GM12878 (cell line): ENCODE measurements around the gene NFYA. TPM values are rescaled to one million over a fixed set of nuclear protein-coding genes. Genes with fewer than 3 reads are reported as not detected.

Experiments
- ATAC-seq: fragments of 200-7000 bp; cut with Tn5 transposase; 3 replicates; pipeline ENCODE4 v1.9.1; 2020; ENCODE audit warnings: mild to moderate bottlenecking, moderate library complexity
- BruUV-seq: library from RNA; stranded (reverse); fragments of 400-500 nt; replicated peaks from 2 replicates; lab custom pipeline; 2021; lab: Mats Ljungman, UMichigan
- CTCF ChIA-PET: fragments of 300-600 bp; sonication (Branson Sonifier 250); formaldehyde crosslinking; extraction: SDS; loops from one replicate; lab custom pipeline; 2021; ENCODE audit warnings: inconsistent platforms; lab: Yijun Ruan, JAX
- POLR2A ChIA-PET: fragments of 350-600 bp; formaldehyde crosslinking; extraction: SDS; loops from one replicate; lab custom pipeline; 2021; ENCODE audit warnings: inconsistent platforms; lab: Charles Lee
- RAD21 ChIA-PET: fragments of 300-600 bp; sonication (Branson Sonifier 250); formaldehyde crosslinking; loops from one replicate; lab custom pipeline; 2023; ENCODE audit warnings: antibody characterized with exemption; ENCODE audit not compliant: unreplicated experiment; lab: Charles Lee
- SMC1A ChIA-PET: fragments of 300-600 bp; sonication (Branson Sonifier 250); formaldehyde crosslinking; loops from one replicate; lab custom pipeline; 2023; ENCODE audit not compliant: unreplicated experiment, uncharacterized antibody; lab: Charles Lee
- DNase-seq: peaks from one replicate; pipeline ENCODE4 v3.0.0-alpha.2; 2011; ENCODE audit warnings: low read depth, low spot score
- FAIRE-seq: peaks from 3 replicates; lab custom pipeline; 2011; peaks lifted over from hg19 to GRCh38; lab: Jason Lieb, UNC
- H2AFZ ChIP-seq: 2 replicates; pipeline ENCODE4 v1.6.0; 2011; ENCODE audit warnings: low read depth, low read length, control low read depth; ENCODE audit not compliant: control insufficient read depth
- H3K27ac ChIP-seq: 2 replicates; pipeline ENCODE4 v1.5.1; 2011; ENCODE audit warnings: control low read depth; ENCODE audit not compliant: control insufficient read depth, insufficient read depth
- H3K27me3 ChIP-seq, 2 experiments: replicated peaks in 1 of 2; 2 replicates each; pipeline versions ENCODE4 v1.6.0 to v1.6.1; 2011; ENCODE audit warnings: low read length in 1 of 2; ENCODE audit not compliant: control insufficient read depth in 2 of 2, insufficient read depth in 2 of 2
- H3K36me3 ChIP-seq, 2 experiments: 2 replicates each; pipeline ENCODE4 v1.5.1; 2011; ENCODE audit warnings: low read length in 1 of 2; ENCODE audit not compliant: control insufficient read depth in 2 of 2, insufficient read depth in 2 of 2
- H3K4me1 ChIP-seq: 2 replicates; pipeline ENCODE4 v1.6.1; 2011; ENCODE audit warnings: mild to moderate bottlenecking, low read length, moderate library complexity, mixed read lengths; ENCODE audit not compliant: control insufficient read depth, insufficient read depth
- H3K4me2 ChIP-seq: 2 replicates; pipeline ENCODE4 v1.6.0; 2011; ENCODE audit warnings: control low read depth; ENCODE audit not compliant: control insufficient read depth, insufficient read depth
- H3K4me3 ChIP-seq: fragments of 200-600 bp; sonication (generic); 2 replicates; pipeline ENCODE4 v1.5.1; 2016
- H3K79me2 ChIP-seq: 2 replicates; pipeline ENCODE4 v1.6.0; 2011; ENCODE audit warnings: low read length; ENCODE audit not compliant: control insufficient read depth, insufficient read depth
- H3K9ac ChIP-seq: 2 replicates; pipeline ENCODE4 v1.8.0; 2011; ENCODE audit warnings: low read length, control low read depth, mixed read lengths; ENCODE audit not compliant: control insufficient read depth, insufficient read depth
- H3K9me3 ChIP-seq: replicated peaks from 3 replicates; pipeline ENCODE4 v1.5.1; 2011; ENCODE audit warnings: mild to moderate bottlenecking, low read length; ENCODE audit not compliant: control insufficient read depth, insufficient read depth
- H4K20me1 ChIP-seq: 2 replicates; pipeline ENCODE4 v1.6.0; 2011; ENCODE audit not compliant: control insufficient read depth, insufficient read depth
- ATF7 ChIP-seq: fragments of 450-650 bp; IDR thresholded peaks from 2 replicates; pipeline ENCODE4 v1.6.1; 2016; ENCODE audit warnings: low read depth, mild to moderate bottlenecking
- BMI1 ChIP-seq: fragments of 450-650 bp; IDR thresholded peaks from 2 replicates; pipeline ENCODE4 v1.6.1; 2016; ENCODE audit warnings: mild to moderate bottlenecking, moderate library complexity, borderline replicate concordance
- CEBPB ChIP-seq, 2 experiments: fragments of 150-350 bp in 1 of 2; IDR thresholded peaks; 2 replicates each; pipeline ENCODE4 v1.6.1; 2012 to 2014; ENCODE audit warnings: low read depth in 2 of 2, low read length in 2 of 2, borderline replicate concordance in 1 of 2, inconsistent platforms in 1 of 2
- HDAC2 ChIP-seq: fragments of 200-600 bp; sonication (generic); IDR thresholded peaks from 2 replicates; pipeline ENCODE4 v1.6.1; 2017
- IKZF2 ChIP-seq, 2 experiments: fragments of 450-650 bp; IDR thresholded peaks; 2 replicates each; pipeline ENCODE4 v1.6.1; 2017; ENCODE audit warnings: mild to moderate bottlenecking in 2 of 2, moderate library complexity in 2 of 2
- KAT2A ChIP-seq: conservative IDR thresholded peaks from 2 replicates; pipeline ENCODE4 v1.6.1; 2011; ENCODE audit warnings: low read depth, low read length; ENCODE audit not compliant: control insufficient read depth
- RAD51 ChIP-seq: fragments of 450-650 bp; IDR thresholded peaks from 2 replicates; pipeline ENCODE4 v1.6.1; 2016; ENCODE audit warnings: moderate library complexity, mild to moderate bottlenecking, inconsistent platforms
- RB1 ChIP-seq: fragments of 450-650 bp; formaldehyde crosslinking; IDR thresholded peaks from 2 replicates; pipeline ENCODE4 v1.6.1; 2017; ENCODE audit warnings: mild to moderate bottlenecking, borderline replicate concordance
- SIN3A ChIP-seq: IDR thresholded peaks from 2 replicates; pipeline ENCODE4 v1.6.1; 2012; ENCODE audit warnings: low read depth, low read length, improper control_type of control experiment
- SIX5 ChIP-seq: IDR thresholded peaks from 2 replicates; pipeline ENCODE4 v1.6.1; 2011; ENCODE audit warnings: mild to moderate bottlenecking, low read depth, low read length, moderate library complexity; ENCODE audit not compliant: severe bottlenecking
- SPI1 ChIP-seq: IDR thresholded peaks from 2 replicates; pipeline ENCODE4 v1.6.1; 2011; ENCODE audit warnings: low read depth, mild to moderate bottlenecking, low read length, moderate library complexity, borderline replicate concordance; ENCODE audit not compliant: insufficient read depth
- SRF ChIP-seq, 2 experiments: IDR thresholded peaks; 2 replicates each; pipeline ENCODE4 v1.6.1; 2011; ENCODE audit warnings: low read depth in 2 of 2, low read length in 2 of 2, mild to moderate bottlenecking in 1 of 2, moderate library complexity in 1 of 2
- YBX1 ChIP-seq: fragments of 450-650 bp; IDR thresholded peaks from 2 replicates; pipeline ENCODE4 v1.6.1; 2016; ENCODE audit warnings: antibody characterized with exemption
- ZBED1 ChIP-seq: IDR thresholded peaks from 2 replicates; pipeline ENCODE4 v1.6.1; 2016; ENCODE audit warnings: borderline replicate concordance
- WGBS: methylation state at CpG from one replicate; pipeline ENCODE4 v1.1.6; 2016; ENCODE audit warnings: low lambda C conversion rate; ENCODE audit not compliant: insufficient replicate concordance, insufficient coverage; ENCODE audit errors: missing lambda C conversion rate; 5-methylcytosine and 5-hydroxymethylcytosine counted together
- in situ Hi-C: fragments of 300-500 bp; cut with MboI; formaldehyde crosslinking; loops from 9 replicates; pipeline ENCODE4 v1.14.3; 2018; ENCODE audit warnings: mixed read lengths
- intact Hi-C: fragments of 100-400 bp; cut with micrococcal nuclease; formaldehyde crosslinking; loops from one replicate; pipeline ENCODE4 v1.14.2; 2022; ENCODE audit not compliant: unreplicated experiment
- polyA plus RNA-seq, 11 experiments: library from polyadenylated mRNA; depleted of rRNA in 4 of 11; unstranded in 6 of 11; stranded (reverse) in 5 of 11; fragments of >200 nt; fragmentation: Nextera tagmentation in 4 of 11; fragmentation: Illumina TruSeq in 1 of 11; extraction: Ambion mirVana in 4 of 11; extraction: Trizol in 1 of 11; gene quantifications; 1 replicate in 1 of 11; 2 replicates in 10 of 11; pipeline versions ENCODE4 v1.2.1 to v1.2.3, GENCODE V29; 2011 to 2016; ENCODE audit warnings: inconsistent platforms in 2 of 11, missing spikeins in 2 of 11, low read depth in 1 of 11
- total RNA-seq, 4 experiments: library from RNA; depleted of rRNA in 3 of 4; stranded (reverse); fragments of >200 nt in 3 of 4; fragmentation: Illumina TruSeq in 1 of 4; extraction: Trizol in 1 of 4; gene quantifications; 2 replicates each; pipeline versions ENCODE4 v1.2.1 to v1.2.3, GENCODE V29; 2013 to 2021
- TF ChIP-seq, protein P1 (sequence below): fragments of 450-650 bp; IDR thresholded peaks from 2 replicates; pipeline ENCODE4 v1.6.1; 2017; ENCODE audit warnings: mild to moderate bottlenecking, low read depth, inconsistent platforms; ENCODE audit not compliant: poor library complexity, severe bottlenecking
- TF ChIP-seq, protein P2 (sequence below): fragments of 450-650 bp; IDR thresholded peaks from 2 replicates; pipeline ENCODE4 v1.6.1; 2018; ENCODE audit warnings: mild to moderate bottlenecking, low read depth, moderate library complexity; ENCODE audit not compliant: partially characterized antibody

Gene NFYA
- total and polyA plus RNA-seq, 10 of the 15 experiments (the other 5 are each of a cell fraction or from before 2014, with no cell fraction given) = 6.4 to 36.5 (median 19.1) TPM

GRCh38 chr6:41073203-41073967 lies 611 bp downstream of the NFYA start (continued):
- TF ChIP-seq YBX1 (no peak), RB1 (0 out of 2 replicates have a peak, but pooled peaks have one; percentile 29), SIN3A (peak; percentile 19; the same call in 1 of the 2 replicates), ZBED1 (0 out of 2 replicates have a peak, but pooled peaks have one; percentile 8), BMI1 (no peak), HDAC2 (peak; percentile 54; the same call in 1 of the 2 replicates)
- TF ChIP-seq, protein P1, sequence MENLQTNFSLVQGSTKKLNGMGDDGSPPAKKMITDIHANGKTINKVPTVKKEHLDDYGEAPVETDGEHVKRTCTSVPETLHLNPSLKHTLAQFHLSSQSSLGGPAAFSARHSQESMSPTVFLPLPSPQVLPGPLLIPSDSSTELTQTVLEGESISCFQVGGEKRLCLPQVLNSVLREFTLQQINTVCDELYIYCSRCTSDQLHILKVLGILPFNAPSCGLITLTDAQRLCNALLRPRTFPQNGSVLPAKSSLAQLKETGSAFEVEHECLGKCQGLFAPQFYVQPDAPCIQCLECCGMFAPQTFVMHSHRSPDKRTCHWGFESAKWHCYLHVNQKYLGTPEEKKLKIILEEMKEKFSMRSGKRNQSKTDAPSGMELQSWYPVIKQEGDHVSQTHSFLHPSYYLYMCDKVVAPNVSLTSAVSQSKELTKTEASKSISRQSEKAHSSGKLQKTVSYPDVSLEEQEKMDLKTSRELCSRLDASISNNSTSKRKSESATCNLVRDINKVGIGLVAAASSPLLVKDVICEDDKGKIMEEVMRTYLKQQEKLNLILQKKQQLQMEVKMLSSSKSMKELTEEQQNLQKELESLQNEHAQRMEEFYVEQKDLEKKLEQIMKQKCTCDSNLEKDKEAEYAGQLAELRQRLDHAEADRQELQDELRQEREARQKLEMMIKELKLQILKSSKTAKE = no peak

GRCh38 chr6:41073968-41074691 lies 1.4 kb downstream of the NFYA start:
- DNase-seq (no peak), ATAC-seq (no peak), FAIRE-seq (peak; percentile 73)
- H4K20me1 ChIP-seq = no peaks in the 10 kb centered on the region
- H3K27me3 ChIP-seq = no peaks in the 10 kb centered on the region
- peak overlapping the region; percentile 78 for H3K4me2 ChIP-seq
- ChIA-PET RAD21 (interaction anchor here (1.8 to 3.4 kb wide), 2 partner anchors 46 to 108 kb away, joined by 4 to 14 read pairs; no protein-coding TSS in a partner anchor), SMC1A (interaction anchor here (0.6 to 2.9 kb wide), 6 partner anchors 9 to 260 kb away, joined by 3 to 15 read pairs (median 4); no protein-coding TSS in a partner anchor), POLR2A (interaction anchor here (1.1 to 1.7 kb wide), 6 partner anchors 33 to 1857 kb away, joined by 3 to 4 read pairs (median 3); no protein-coding TSS in a partner anchor), CTCF (interaction anchor here (0.6 to 2.9 kb wide), 6 partner anchors 13 to 260 kb away, joined by 3 to 13 read pairs (median 5); no protein-coding TSS in a partner anchor)
- peak overlapping the region; percentile 3 for H2AFZ ChIP-seq
- H3K36me3 ChIP-seq = peaks cover 0 to 9% of the 10 kb centered on the region in 2 experiments; a peak in 1 of 4 replicates
- peak overlapping the region; percentile 94 for H3K9ac ChIP-seq
- no peaks in the 10 kb centered on the region for H3K9me3 ChIP-seq
- in situ Hi-C loops = no loop called here
- peaks cover 7% of the 10 kb centered on the region; the same call in 1 of the 2 replicates for H3K4me1 ChIP-seq
- WGBS = under 1% methylated on average over 11 of the region's 11 CpGs
- H3K4me3 ChIP-seq = peak overlapping the region; percentile 88
- intact Hi-C loops = loop anchor here (10.0 kb wide), 1 partner anchor 661 kb away; the partner anchor contains the start of gene TFEB
- BruUV-seq = TSS peak; percentile 74
- peaks cover 72% of the 10 kb centered on the region for H3K79me2 ChIP-seq
- peak overlapping the region; percentile 99 for H3K27ac ChIP-seq
- TF ChIP-seq IKZF2 (IDR thresholded peaks at IDR 0.05) (peak in 1 of 2 experiments; percentile 25; a peak in 2 of 4 replicates), SPI1 (peak; percentile 38; the same call in 1 of the 2 replicates), ATF7 (no peak), SRF (IDR thresholded peaks at IDR 0.05; ENCODE audit: low read depth in 2 of 2, low read length in 2 of 2) (no peak), KAT2A (no peak), RAD51 (no peak), SIX5 (no peak), CEBPB (IDR thresholded peaks at IDR 0.05; ENCODE audit: borderline replicate concordance in 1 of 2, low read depth in 2 of 2, low read length in 2 of 2) (no peak)
- TF ChIP-seq, protein P2, sequence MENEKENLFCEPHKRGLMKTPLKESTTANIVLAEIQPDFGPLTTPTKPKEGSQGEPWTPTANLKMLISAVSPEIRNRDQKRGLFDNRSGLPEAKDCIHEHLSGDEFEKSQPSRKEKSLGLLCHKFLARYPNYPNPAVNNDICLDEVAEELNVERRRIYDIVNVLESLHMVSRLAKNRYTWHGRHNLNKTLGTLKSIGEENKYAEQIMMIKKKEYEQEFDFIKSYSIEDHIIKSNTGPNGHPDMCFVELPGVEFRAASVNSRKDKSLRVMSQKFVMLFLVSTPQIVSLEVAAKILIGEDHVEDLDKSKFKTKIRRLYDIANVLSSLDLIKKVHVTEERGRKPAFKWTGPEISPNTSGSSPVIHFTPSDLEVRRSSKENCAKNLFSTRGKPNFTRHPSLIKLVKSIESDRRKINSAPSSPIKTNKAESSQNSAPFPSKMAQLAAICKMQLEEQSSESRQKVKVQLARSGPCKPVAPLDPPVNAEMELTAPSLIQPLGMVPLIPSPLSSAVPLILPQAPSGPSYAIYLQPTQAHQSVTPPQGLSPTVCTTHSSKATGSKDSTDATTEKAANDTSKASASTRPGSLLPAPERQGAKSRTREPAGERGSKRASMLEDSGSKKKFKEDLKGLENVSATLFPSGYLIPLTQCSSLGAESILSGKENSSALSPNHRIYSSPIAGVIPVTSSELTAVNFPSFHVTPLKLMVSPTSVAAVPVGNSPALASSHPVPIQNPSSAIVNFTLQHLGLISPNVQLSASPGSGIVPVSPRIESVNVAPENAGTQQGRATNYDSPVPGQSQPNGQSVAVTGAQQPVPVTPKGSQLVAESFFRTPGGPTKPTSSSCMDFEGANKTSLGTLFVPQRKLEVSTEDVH = no peak
